ENCODE results near the gene PCIF1. TPM values are rescaled to one million over a fixed set of nuclear protein-coding genes. Genes with fewer than 3 reads are reported as not detected.

The PCIF1 gene
- total and polyA plus RNA-seq, 9 of the 15 experiments (the other 6 are each of a cell fraction or from before 2014, with no cell fraction given), result 5.8 to 29.4 (median 11.3) TPM

DNA sequence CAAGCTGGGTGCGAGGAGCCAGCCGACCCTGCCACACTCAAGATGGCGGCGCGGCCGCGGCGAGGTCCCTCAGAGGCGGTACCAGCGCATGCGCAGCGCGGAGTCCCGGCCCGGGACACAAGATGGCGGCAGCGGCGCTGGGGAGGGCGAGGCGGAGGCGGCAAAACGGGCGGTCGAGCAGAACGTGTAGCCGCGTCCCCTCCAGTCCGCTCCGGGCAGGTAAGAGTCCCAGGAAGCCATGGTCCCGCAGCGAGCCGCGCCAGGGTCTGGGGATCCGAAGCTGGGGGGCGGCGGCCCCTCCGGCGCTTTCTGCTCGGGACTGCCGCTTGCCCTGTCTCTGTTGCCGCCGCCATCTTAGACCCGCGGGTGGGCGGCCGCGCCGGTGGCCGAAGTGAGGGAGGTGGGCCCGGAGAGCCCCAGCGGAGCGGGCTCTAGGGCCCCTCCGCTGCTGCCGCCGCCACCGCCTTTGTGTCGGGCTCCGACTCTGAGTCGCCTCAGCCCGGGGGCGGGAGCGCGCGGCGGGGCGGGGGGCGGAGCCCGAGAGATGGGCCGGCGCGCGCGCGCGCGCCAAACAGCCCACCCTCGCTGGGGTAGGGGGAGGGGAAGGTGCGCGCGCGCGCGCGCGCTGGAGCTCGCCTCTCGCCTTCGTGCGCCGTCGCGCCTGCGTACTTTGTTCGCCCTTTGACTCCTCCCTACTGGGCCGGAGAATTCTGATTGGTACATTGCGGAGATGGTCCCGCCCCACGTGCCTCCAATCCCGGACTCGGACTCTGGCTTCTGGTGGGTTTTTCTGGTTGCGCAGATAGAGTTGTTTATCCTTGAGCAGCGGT is at the start of gene PCIF1 (continued):
- TF ChIP-seq, protein P1, sequence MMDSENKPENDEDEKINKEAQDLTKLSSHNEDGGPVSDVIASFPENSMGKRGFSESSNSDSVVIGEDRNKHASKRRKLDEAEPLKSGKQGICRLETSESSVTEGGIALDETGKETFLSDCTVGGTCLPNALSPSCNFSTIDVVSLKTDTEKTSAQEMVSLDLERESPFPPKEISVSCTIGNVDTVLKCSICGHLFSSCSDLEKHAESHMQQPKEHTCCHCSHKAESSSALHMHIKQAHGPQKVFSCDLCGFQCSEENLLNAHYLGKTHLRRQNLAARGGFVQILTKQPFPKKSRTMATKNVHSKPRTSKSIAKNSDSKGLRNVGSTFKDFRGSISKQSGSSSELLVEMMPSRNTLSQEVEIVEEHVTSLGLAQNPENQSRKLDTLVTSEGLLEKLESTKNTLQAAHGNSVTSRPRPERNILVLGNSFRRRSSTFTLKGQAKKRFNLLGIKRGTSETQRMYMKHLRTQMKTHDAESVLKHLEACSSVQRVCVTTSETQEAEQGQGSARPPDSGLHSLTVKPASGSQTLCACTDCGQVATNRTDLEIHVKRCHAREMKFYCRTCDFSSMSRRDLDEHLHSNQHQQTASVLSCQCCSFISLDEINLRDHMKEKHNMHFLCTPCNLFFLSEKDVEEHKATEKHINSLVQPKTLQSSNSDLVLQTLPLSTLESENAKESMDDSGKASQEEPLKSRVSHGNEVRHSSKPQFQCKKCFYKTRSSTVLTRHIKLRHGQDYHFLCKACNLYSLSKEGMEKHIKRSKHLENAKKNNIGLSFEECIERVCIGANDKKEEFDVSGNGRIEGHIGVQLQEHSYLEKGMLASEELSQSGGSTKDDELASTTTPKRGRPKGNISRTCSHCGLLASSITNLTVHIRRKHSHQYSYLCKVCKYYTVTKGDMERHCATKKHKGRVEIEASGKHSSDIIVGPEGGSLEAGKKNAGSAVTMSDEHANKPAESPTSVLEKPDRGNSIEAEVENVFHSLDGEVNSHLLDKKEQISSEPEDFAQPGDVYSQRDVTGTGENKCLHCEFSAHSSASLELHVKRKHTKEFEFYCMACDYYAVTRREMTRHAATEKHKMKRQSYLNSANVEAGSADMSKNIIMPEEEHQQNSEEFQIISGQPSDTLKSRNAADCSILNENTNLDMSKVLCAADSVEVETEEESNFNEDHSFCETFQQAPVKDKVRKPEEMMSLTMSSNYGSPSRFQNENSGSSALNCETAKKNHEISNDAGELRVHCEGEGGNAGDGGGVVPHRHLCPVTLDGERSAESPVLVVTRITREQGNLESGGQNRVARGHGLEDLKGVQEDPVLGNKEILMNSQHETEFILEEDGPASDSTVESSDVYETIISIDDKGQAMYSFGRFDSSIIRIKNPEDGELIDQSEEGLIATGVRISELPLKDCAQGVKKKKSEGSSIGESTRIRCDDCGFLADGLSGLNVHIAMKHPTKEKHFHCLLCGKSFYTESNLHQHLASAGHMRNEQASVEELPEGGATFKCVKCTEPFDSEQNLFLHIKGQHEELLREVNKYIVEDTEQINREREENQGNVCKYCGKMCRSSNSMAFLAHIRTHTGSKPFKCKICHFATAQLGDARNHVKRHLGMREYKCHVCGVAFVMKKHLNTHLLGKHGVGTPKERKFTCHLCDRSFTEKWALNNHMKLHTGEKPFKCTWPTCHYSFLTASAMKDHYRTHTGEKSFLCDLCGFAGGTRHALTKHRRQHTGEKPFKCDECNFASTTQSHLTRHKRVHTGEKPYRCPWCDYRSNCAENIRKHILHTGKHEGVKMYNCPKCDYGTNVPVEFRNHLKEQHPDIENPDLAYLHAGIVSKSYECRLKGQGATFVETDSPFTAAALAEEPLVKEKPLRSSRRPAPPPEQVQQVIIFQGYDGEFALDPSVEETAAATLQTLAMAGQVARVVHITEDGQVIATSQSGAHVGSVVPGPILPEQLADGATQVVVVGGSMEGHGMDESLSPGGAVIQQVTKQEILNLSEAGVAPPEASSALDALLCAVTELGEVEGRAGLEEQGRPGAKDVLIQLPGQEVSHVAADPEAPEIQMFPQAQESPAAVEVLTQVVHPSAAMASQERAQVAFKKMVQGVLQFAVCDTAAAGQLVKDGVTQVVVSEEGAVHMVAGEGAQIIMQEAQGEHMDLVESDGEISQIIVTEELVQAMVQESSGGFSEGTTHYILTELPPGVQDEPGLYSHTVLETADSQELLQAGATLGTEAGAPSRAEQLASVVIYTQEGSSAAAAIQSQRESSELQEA (IDR thresholded peaks at IDR 0.05; ENCODE audit: low read depth), result no peak
- peak; percentile 66 for TF ChIP-seq CHD2 (IDR thresholded peaks at IDR 0.05; ENCODE audit: low read depth, low read length)
- TF ChIP-seq, protein P2, sequence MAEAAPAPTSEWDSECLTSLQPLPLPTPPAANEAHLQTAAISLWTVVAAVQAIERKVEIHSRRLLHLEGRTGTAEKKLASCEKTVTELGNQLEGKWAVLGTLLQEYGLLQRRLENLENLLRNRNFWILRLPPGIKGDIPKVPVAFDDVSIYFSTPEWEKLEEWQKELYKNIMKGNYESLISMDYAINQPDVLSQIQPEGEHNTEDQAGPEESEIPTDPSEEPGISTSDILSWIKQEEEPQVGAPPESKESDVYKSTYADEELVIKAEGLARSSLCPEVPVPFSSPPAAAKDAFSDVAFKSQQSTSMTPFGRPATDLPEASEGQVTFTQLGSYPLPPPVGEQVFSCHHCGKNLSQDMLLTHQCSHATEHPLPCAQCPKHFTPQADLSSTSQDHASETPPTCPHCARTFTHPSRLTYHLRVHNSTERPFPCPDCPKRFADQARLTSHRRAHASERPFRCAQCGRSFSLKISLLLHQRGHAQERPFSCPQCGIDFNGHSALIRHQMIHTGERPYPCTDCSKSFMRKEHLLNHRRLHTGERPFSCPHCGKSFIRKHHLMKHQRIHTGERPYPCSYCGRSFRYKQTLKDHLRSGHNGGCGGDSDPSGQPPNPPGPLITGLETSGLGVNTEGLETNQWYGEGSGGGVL (CRISPR knock-in tag; IDR thresholded peaks at IDR 0.05), result no peak
- TF ChIP-seq RCOR1 (IDR thresholded peaks at IDR 0.05; ENCODE audit: borderline replicate concordance in 1 of 2, low read depth in 2 of 2, low read length in 2 of 2), result peak in 1 of 2 experiments; percentile 24; a peak in 1 of 4 replicates
- TF ChIP-seq, protein P3, sequence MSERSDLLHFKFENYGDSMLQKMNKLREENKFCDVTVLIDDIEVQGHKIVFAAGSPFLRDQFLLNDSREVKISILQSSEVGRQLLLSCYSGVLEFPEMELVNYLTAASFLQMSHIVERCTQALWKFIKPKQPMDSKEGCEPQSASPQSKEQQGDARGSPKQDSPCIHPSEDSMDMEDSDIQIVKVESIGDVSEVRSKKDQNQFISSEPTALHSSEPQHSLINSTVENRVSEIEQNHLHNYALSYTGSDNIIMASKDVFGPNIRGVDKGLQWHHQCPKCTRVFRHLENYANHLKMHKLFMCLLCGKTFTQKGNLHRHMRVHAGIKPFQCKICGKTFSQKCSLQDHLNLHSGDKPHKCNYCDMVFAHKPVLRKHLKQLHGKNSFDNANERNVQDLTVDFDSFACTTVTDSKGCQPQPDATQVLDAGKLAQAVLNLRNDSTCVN (CRISPR knock-in tag; IDR thresholded peaks at IDR 0.05), result no peak
- peak; percentile 33 for TF ChIP-seq PHF20 (IDR thresholded peaks at IDR 0.05; ENCODE audit: partially characterized antibody)
- TF ChIP-seq, protein P4, sequence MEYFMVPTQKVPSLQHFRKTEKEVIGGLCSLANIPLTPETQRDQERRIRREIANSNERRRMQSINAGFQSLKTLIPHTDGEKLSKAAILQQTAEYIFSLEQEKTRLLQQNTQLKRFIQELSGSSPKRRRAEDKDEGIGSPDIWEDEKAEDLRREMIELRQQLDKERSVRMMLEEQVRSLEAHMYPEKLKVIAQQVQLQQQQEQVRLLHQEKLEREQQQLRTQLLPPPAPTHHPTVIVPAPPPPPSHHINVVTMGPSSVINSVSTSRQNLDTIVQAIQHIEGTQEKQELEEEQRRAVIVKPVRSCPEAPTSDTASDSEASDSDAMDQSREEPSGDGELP (CRISPR knock-in tag; IDR thresholded peaks at IDR 0.05; ENCODE audit: borderline replicate concordance), result 0 out of 2 replicates have a peak, but pooled peaks have one; percentile 65

All from K562 (cell line).